AG09309 (cell line): ENCODE measurements around the gene MTREX.

Experiments used
- DNase-seq: peaks from one replicate; pipeline ENCODE4 v3.0.0-alpha.2; 2010; ENCODE audit warnings: low read depth
- H3K4me3 ChIP-seq: 2 replicates; pipeline ENCODE4 v1.5.1; 2011; ENCODE audit warnings: mild to moderate bottlenecking, low read depth, low read length, moderate library complexity; ENCODE audit not compliant: control insufficient read depth
- TF ChIP-seq, protein P1 (sequence below): IDR thresholded peaks from 2 replicates; pipeline ENCODE4 v1.5.1; 2011; ENCODE audit warnings: mild to moderate bottlenecking, low read depth, low read length, inconsistent platforms; ENCODE audit not compliant: insufficient read depth, control insufficient read depth; ENCODE audit errors: missing control alignments

The MTREX gene

GRCh38 chr5:55450050-55450765 is 142.4 kb downstream of the MTREX start:
- TF ChIP-seq, protein P1, sequence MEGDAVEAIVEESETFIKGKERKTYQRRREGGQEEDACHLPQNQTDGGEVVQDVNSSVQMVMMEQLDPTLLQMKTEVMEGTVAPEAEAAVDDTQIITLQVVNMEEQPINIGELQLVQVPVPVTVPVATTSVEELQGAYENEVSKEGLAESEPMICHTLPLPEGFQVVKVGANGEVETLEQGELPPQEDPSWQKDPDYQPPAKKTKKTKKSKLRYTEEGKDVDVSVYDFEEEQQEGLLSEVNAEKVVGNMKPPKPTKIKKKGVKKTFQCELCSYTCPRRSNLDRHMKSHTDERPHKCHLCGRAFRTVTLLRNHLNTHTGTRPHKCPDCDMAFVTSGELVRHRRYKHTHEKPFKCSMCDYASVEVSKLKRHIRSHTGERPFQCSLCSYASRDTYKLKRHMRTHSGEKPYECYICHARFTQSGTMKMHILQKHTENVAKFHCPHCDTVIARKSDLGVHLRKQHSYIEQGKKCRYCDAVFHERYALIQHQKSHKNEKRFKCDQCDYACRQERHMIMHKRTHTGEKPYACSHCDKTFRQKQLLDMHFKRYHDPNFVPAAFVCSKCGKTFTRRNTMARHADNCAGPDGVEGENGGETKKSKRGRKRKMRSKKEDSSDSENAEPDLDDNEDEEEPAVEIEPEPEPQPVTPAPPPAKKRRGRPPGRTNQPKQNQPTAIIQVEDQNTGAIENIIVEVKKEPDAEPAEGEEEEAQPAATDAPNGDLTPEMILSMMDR = no peak

GRCh38 chr5:55451976-55452375 is 144.2 kb downstream of the MTREX start:
- H3K4me3 ChIP-seq = no peak overlapping the region
- TF ChIP-seq, protein P1 = no peak
- DNase-seq = no peak

More at GRCh38 chr5:55450050-55450765, 142.4 kb downstream of the MTREX start:
- no peak overlapping the region for H3K4me3 ChIP-seq
- no peak for DNase-seq

GRCh38 chr5:55453211-55453610 is 145.4 kb downstream of the MTREX start:
- no peak overlapping the region for H3K4me3 ChIP-seq
- DNase-seq = no peak
- TF ChIP-seq, protein P1 = no peak

DNA sequence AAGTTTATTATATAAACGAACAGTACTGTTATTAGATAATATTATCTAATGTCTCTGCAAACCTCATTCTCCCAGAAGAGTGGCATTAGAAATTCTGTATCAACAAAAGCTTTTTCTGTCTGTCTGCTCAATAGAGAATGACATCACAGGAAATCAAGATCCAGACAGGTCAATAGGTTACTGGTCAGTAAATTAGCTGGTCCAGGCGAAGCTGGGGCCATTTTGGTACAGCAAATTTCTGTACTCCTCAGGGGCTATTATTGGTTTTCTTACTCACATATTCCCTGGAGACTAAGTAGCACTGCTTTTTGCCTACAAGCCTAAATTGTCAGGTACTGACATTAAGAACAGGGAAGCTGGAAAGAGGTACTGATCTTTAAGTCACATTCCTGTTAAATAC is 146.5 kb downstream of the MTREX start:
- no peak overlapping the region for H3K4me3 ChIP-seq
- no peak for DNase-seq
- TF ChIP-seq, protein P1 = no peak

GRCh38 chr5:55456216-55456895 is 148.6 kb downstream of the MTREX start:
- TF ChIP-seq, protein P1 = no peak
- DNase-seq = no peak
- H3K4me3 ChIP-seq = no peak overlapping the region

DNA sequence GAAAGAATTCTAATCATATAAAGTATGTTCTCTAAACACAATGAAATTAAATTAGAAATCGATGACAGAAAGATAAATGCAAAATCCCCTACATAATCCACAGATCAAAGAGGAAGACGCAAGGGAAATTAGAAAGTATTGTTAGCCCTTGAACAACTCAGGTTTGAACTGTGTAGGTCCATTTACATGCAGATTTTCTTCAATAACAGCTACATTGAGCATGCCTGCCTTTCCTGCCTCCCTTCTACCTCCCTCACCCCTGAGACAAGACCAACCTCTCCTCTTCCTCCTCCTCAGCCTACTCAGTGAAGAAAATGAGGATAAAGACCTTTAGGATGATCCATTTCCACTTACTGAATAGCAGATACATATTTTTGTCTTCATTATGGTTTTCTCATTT is 151.8 kb downstream of the MTREX start:
- no peak overlapping the region for H3K4me3 ChIP-seq
- TF ChIP-seq, protein P1 = no peak
- no peak for DNase-seq

GRCh38 chr5:55463613-55464012 is 155.8 kb downstream of the MTREX start:
- TF ChIP-seq, protein P1 = no peak

More at GRCh38 chr5:55463613-55464012, 155.8 kb downstream of the MTREX start:
- no peak for DNase-seq
- no peak overlapping the region for H3K4me3 ChIP-seq
